ENCODE results near the gene ALKAL2. TPM values are rescaled to one million over a fixed set of nuclear protein-coding genes. Genes with fewer than 3 reads are reported as not detected.
"Not testable (repeated sequence)": the region's sequence is repeated elsewhere in the genome, so short reads cannot be mapped to it uniquely, and the experiment has no call there.

Gene ALKAL2, protein sequence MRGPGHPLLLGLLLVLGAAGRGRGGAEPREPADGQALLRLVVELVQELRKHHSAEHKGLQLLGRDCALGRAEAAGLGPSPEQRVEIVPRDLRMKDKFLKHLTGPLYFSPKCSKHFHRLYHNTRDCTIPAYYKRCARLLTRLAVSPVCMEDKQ
- total RNA-seq: 1 to 10 TPM in 3 of 4 donors, not detected in 1; 1.6 to 9.1 (median 3.6) TPM

DNA sequence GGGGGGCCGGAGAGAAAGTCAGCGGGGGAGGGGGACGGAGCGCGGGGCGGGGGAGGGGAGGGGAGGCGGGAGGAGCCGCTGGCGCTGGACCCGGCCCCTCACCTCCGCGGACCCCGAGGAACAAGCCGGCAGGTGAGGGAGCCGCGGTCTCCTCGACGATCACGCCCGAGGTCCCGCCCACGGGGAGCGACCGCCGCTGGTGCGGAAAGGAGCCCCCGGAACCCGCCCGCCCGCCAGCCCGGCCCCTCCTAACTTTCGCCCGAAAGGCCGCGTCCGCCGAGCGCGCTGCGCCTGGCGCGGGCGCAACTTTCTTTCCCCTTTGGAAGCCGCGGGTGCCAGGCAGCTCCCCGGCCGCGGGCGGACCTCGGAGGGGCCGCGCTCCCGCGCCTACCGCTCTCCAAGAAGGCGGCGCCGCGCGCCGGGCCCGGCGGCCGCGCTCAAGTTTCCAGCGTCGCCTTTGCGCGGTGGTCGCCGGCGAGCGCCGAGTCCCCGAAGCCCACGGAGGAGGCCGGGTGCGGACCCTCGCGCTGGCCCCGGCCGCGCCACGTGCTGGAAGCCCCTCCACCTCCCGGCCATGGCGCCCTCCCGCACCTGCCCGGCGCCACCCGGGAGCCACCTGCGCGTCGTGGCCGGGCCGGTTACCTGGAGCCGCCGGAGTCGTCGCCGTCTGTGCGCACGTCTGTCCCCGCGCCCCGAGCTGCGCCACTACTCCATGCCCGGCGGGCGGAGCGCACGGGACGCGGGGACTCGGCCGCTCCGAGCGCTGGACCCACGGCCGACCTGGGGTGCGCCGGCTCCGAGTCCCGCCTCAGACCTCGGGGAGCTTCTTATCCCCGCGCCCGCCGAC lies at the start of gene ALKAL2:
Gene ALKAL2, minus strand, starts transcription at position 181 of the 847 bp plus-strand sequence. CDS start 256 bp downstream, outside the sequence.
- peak within 1 kb of the TSS; percentile 33 to 72 (median 49) for H3K4me3 ChIP-seq
- peaks cover 0 to 4% of the 10 kb centered on the region in 2 donors for H3K27me3 ChIP-seq
- no peak for TF ChIP-seq POLR2A (IDR thresholded peaks at IDR 0.05)
- no peak for TF ChIP-seq CTCF (IDR thresholded peaks at IDR 0.05)
- peak within 1 kb of the TSS; percentile 7 to 33 (median 12) for H3K27ac ChIP-seq
- H3K9me3 ChIP-seq: no peaks in the 10 kb centered on the region
- DNase-seq: peak in 1 of 3 donors; percentile 56
- H3K36me3 ChIP-seq: no peaks in the 10 kb centered on the region
- peaks cover 0 to 39% (median 10%) of the 10 kb centered on the region in 4 donors for H3K4me1 ChIP-seq

- not testable (repeated sequence) for H3K27me3 ChIP-seq, H3K4me3 ChIP-seq, DNase-seq, H3K27ac ChIP-seq, H3K4me1 ChIP-seq, H3K36me3 ChIP-seq
- peaks cover 0 to 16% (median 5%) of the 10 kb centered on the region in 4 donors for H3K9me3 ChIP-seq
These were observed 49.1 kb upstream of the ALKAL2 start for GRCh38 chr2:336949-337348.

- no peaks in the 10 kb centered on the region for H3K27me3 ChIP-seq
- H3K27ac ChIP-seq: no peak overlapping the region
- no peaks in the 10 kb centered on the region for H3K36me3 ChIP-seq
- TF ChIP-seq POLR2A (IDR thresholded peaks at IDR 0.05): no peak
- TF ChIP-seq CTCF (IDR thresholded peaks at IDR 0.05): no peak
- peaks cover 0 to 16% (median 5%) of the 10 kb centered on the region in 4 donors for H3K9me3 ChIP-seq
- DNase-seq: no peak
- H3K4me3 ChIP-seq: no peak overlapping the region
- H3K4me1 ChIP-seq: no peaks in the 10 kb centered on the region
These were observed 48.5 kb upstream of the ALKAL2 start for GRCh38 chr2:336360-336759.

DNA sequence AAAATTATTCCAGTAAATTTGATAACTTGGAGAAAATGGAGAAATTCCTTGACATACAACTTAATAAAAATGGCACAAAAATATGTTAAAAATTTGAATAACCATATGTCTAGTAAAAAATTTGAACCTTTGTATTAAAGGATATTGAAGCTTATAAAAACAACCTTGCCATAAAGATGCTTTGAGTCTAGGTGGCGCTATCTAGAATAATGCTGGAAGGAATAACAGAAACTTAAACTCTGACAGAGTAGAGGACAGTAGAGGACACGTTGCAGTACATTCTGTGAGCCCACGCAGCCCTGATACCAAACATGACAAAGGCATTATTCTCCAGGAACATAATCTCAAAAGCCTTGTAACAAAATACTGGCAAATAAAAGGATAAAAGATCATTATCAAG lies 44.7 kb upstream of the ALKAL2 start:
- no peak overlapping the region for H3K27ac ChIP-seq
- TF ChIP-seq CTCF (IDR thresholded peaks at IDR 0.05): no peak
- TF ChIP-seq POLR2A (IDR thresholded peaks at IDR 0.05): no peak
- DNase-seq: no peak
- H3K4me1 ChIP-seq: no peaks in the 10 kb centered on the region
- H3K4me3 ChIP-seq: no peak overlapping the region
- no peaks in the 10 kb centered on the region for H3K27me3 ChIP-seq
- peaks cover 0 to 9% (median 3%) of the 10 kb centered on the region in 4 donors for H3K9me3 ChIP-seq
- H3K36me3 ChIP-seq: no peaks in the 10 kb centered on the region

DNA sequence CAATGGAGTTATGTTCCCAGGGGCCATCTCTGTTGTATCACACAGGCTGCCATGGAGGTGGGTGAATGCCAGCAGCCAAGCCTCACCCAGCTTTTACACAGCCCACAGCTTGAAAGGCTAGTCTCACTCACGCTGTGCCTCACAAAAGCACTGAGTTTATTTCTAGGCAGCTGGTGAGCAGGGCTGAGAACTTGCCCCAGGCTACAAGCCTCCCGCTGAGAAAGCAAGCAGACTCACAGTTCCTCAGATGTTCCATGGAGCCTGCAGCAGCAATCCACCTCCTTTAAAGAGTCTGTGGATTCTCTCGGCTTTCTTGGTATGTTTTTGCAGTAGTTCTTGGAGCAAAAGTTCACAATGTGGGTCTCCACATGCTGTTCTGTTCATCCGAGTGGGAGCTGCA lies 40.9 kb upstream of the ALKAL2 start:
- H3K4me1 ChIP-seq: no peaks in the 10 kb centered on the region
- H3K27me3 ChIP-seq: no peaks in the 10 kb centered on the region
- H3K36me3 ChIP-seq: no peaks in the 10 kb centered on the region
- TF ChIP-seq CTCF (IDR thresholded peaks at IDR 0.05): no peak
- no peak for TF ChIP-seq POLR2A (IDR thresholded peaks at IDR 0.05)
- H3K9me3 ChIP-seq: no peaks in the 10 kb centered on the region
- no peak for DNase-seq
- no peak overlapping the region for H3K4me3 ChIP-seq
- H3K27ac ChIP-seq: no peak overlapping the region

- no peak for TF ChIP-seq CTCF (IDR thresholded peaks at IDR 0.05)
- TF ChIP-seq POLR2A (IDR thresholded peaks at IDR 0.05): no peak
- no peaks in the 10 kb centered on the region for H3K9me3 ChIP-seq
- no peak for DNase-seq
- no peak overlapping the region for H3K27ac ChIP-seq
- no peak overlapping the region for H3K4me3 ChIP-seq
- no peaks in the 10 kb centered on the region for H3K27me3 ChIP-seq
- no peaks in the 10 kb centered on the region for H3K36me3 ChIP-seq
- no peaks in the 10 kb centered on the region for H3K4me1 ChIP-seq
These were observed 35.1 kb upstream of the ALKAL2 start for GRCh38 chr2:323035-323434.
